Measurements from ENCODE around the gene CIDEA.

CIDEA gene

GRCh38 chr18:12317664-12318333 is 63.6 kb downstream of the CIDEA start:
- DNase-seq (ENCODE audit: low read depth in 1 of 2, low spot score in 1 of 2) = no peak

GRCh38 chr18:12318334-12318697 is 64.2 kb downstream of the CIDEA start:
- no peak for DNase-seq (ENCODE audit: low read depth in 1 of 2, low spot score in 1 of 2)

GRCh38 chr18:12318857-12319256 is 64.7 kb downstream of the CIDEA start:
- no peak for DNase-seq (ENCODE audit: low read depth in 1 of 2, low spot score in 1 of 2)

- DNase-seq (ENCODE audit: low read depth in 1 of 2, low spot score in 1 of 2) = no peak
Observed at GRCh38 chr18:12321333-12321732, 67.2 kb downstream of the CIDEA start.

- DNase-seq (ENCODE audit: low read depth in 1 of 2, low spot score in 1 of 2) = no peak
Observed at GRCh38 chr18:12324991-12325725, 71.0 kb downstream of the CIDEA start.

GRCh38 chr18:12325726-12326245 is 71.6 kb downstream of the CIDEA start:
- no peak for DNase-seq (ENCODE audit: low read depth in 1 of 2, low spot score in 1 of 2)

GRCh38 chr18:12326711-12327460 is 72.7 kb downstream of the CIDEA start:
- no peak for DNase-seq (ENCODE audit: low read depth in 1 of 2, low spot score in 1 of 2)
